IPS-18a (cell line): ENCODE results near the gene ADGRG3.

ENCODE experiments used
- H3K27ac ChIP-seq: one replicate; pipeline ENCODE4 v1.5.1; 2013; ENCODE audit warnings: low read length
- H3K27me3 ChIP-seq: one replicate; pipeline ENCODE4 v1.6.1; 2013; ENCODE audit warnings: mild to moderate bottlenecking, low read length; ENCODE audit not compliant: control insufficient read depth, insufficient read depth
- H3K36me3 ChIP-seq: one replicate; pipeline ENCODE4 v1.6.1; 2013; ENCODE audit warnings: low read depth, low read length; ENCODE audit not compliant: control insufficient read depth
- H3K4me1 ChIP-seq: one replicate; pipeline ENCODE4 v1.6.1; 2013; ENCODE audit warnings: low read depth, low read length; ENCODE audit not compliant: control insufficient read depth
- H3K4me3 ChIP-seq: one replicate; pipeline ENCODE4 v1.5.1; 2013; ENCODE audit warnings: low read length
- H3K9ac ChIP-seq: one replicate; pipeline ENCODE4 v1.6.1; 2013; ENCODE audit warnings: mild to moderate bottlenecking, low read length, moderate library complexity
- H3K9me3 ChIP-seq: one replicate; pipeline ENCODE4 v1.6.1; 2013; ENCODE audit warnings: low read depth, low read length; ENCODE audit not compliant: control insufficient read depth

Gene ADGRG3

DNA sequence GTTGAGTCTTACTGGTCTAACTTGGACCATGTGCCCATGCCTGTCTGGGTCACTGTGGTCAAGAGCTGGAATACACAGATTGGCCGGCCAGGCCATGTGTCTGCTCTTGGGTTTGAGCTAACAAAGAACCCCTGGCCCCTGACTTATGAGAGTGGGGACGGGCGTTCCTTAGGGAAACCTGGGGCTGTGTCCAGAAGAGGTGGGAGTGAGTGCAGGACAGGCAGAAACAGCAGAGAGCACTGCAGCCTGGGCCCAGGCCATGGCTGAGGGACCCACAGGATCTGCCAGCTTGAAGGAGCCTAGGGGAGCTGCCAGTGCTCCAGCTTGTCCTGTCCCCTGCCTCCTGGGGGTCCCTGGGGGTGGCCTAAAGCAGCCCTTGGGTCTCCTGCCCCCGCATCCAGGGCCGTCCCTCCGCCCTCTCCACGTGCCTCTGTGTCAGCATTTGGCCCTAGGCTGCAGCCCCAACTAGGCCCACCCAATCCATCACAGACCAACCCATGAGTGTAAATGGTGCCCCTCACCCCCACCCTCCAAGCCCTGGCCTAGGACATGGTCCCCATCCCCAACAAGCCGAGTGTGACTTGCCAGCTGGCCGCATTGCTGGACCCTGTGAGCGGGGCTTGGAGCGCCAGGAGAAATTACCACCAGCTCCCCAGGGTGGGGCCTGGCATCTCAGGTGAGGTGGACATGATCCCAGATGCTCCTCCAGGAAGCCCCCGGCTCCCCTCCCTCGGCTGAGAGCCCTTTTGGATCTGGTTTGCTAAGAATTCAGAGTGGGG, 14.0 kb downstream of the ADGRG3 start:
- H3K27ac ChIP-seq: no peak overlapping the region
- no peaks in the 10 kb centered on the region for H3K27me3 ChIP-seq
- H3K4me3 ChIP-seq: no peak overlapping the region
- no peaks in the 10 kb centered on the region for H3K36me3 ChIP-seq
- H3K9me3 ChIP-seq: no peaks in the 10 kb centered on the region
- H3K4me1 ChIP-seq: no peaks in the 10 kb centered on the region
- H3K9ac ChIP-seq: no peak overlapping the region

- no peak overlapping the region for H3K27ac ChIP-seq
- no peak overlapping the region for H3K4me3 ChIP-seq
- no peaks in the 10 kb centered on the region for H3K4me1 ChIP-seq
- no peaks in the 10 kb centered on the region for H3K36me3 ChIP-seq
- no peaks in the 10 kb centered on the region for H3K9me3 ChIP-seq
- no peaks in the 10 kb centered on the region for H3K27me3 ChIP-seq
- no peak overlapping the region for H3K9ac ChIP-seq
Observed at GRCh38 chr16:57682809-57683635, 14.9 kb downstream of the ADGRG3 start.

- Histone ChIP-seq H3K9ac (no peak overlapping the region), H3K4me3 (no peak overlapping the region), H3K36me3 (no peaks in the 10 kb centered on the region), H3K27me3 (no peaks in the 10 kb centered on the region), H3K4me1 (no peaks in the 10 kb centered on the region), H3K9me3 (no peaks in the 10 kb centered on the region), H3K27ac (no peak overlapping the region)
Observed at GRCh38 chr16:57683636-57684545, 15.8 kb downstream of the ADGRG3 start.

DNA sequence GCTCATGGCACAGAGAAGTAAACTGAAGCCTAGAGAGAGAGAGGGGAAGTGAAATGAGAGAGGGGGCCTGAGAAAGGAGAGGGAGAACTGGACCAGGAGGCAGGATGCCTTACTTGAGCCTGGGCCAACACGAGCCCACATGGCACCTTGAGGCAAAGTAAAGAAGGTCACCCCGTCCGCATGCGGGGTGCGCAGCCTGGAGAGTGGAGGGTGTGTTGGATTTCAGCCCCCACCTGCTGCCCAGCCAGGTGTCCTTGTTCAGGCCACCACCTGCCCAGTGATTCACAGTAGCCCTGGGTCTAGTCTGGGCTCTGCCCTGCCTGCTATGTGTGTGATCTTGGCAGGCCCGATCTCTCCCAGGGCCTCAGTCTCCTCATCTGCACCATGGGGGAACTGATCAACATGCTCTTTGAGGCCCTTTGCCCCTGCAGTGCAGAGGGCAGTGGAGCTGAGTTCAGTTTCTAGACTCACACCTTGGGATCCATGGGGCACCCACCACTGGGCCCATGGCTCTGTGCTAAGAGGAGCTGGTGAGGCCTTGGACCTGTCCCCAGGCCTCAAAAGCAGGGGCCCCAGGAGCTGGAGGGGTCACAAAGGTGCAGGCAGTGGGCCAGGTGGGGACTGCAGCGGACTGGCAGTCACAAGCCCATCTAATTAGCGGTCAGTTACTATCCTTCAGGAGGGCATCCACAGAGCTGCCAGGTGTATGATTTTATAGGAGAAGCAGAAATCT, 16.7 kb downstream of the ADGRG3 start:
- Histone ChIP-seq H3K9ac (no peak overlapping the region), H3K9me3 (no peaks in the 10 kb centered on the region), H3K4me1 (no peaks in the 10 kb centered on the region), H3K36me3 (no peaks in the 10 kb centered on the region), H3K27me3 (no peaks in the 10 kb centered on the region), H3K4me3 (no peak overlapping the region), H3K27ac (no peak overlapping the region)

DNA sequence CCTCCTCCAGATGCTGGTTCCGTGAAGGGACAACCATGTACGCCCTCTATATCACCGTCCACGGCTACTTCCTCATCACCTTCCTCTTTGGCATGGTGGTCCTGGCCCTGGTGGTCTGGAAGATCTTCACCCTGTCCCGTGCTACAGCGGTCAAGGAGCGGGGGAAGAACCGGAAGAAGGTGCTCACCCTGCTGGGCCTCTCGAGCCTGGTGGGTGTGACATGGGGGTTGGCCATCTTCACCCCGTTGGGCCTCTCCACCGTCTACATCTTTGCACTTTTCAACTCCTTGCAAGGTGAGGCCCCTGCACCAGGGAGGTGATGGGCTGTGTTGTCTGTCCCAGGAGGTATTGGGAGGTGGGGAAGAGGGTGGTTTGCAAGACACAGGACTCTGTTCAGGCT, 17.5 kb downstream of the ADGRG3 start:
- H3K4me1 ChIP-seq: no peaks in the 10 kb centered on the region
- no peak overlapping the region for H3K9ac ChIP-seq
- no peak overlapping the region for H3K27ac ChIP-seq
- H3K27me3 ChIP-seq: no peaks in the 10 kb centered on the region
- no peak overlapping the region for H3K4me3 ChIP-seq
- no peaks in the 10 kb centered on the region for H3K36me3 ChIP-seq
- no peaks in the 10 kb centered on the region for H3K9me3 ChIP-seq

DNA sequence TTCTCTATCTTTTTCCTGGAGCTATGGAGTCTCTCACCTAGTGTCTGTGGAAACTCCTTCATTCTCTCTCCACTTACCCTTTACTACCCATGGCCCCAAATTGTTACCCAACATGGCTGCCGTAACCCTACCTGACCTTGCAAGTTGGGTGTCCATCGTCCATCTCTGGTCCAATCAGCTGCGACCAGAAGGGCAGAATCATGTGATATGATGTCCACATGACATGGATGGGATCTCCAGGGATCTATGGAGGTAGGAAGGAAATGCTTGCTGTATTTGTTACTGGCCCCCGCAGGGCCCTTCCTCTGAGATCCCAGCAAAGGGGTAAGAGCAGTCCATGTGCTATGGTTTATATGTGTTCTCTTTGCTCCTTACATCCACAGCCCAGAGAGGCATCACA, 18.5 kb downstream of the ADGRG3 start:
- no peaks in the 10 kb centered on the region for H3K9me3 ChIP-seq
- H3K27me3 ChIP-seq: no peaks in the 10 kb centered on the region
- H3K36me3 ChIP-seq: no peaks in the 10 kb centered on the region
- no peak overlapping the region for H3K27ac ChIP-seq
- no peak overlapping the region for H3K4me3 ChIP-seq
- no peak overlapping the region for H3K9ac ChIP-seq
- H3K4me1 ChIP-seq: no peaks in the 10 kb centered on the region

GRCh38 chr16:57687363-57687929, 19.3 kb downstream of the ADGRG3 start:
- no peak overlapping the region for H3K27ac ChIP-seq
- no peaks in the 10 kb centered on the region for H3K4me1 ChIP-seq
- H3K9me3 ChIP-seq: no peaks in the 10 kb centered on the region
- no peak overlapping the region for H3K4me3 ChIP-seq
- H3K9ac ChIP-seq: no peak overlapping the region
- H3K36me3 ChIP-seq: no peaks in the 10 kb centered on the region
- H3K27me3 ChIP-seq: no peaks in the 10 kb centered on the region

DNA sequence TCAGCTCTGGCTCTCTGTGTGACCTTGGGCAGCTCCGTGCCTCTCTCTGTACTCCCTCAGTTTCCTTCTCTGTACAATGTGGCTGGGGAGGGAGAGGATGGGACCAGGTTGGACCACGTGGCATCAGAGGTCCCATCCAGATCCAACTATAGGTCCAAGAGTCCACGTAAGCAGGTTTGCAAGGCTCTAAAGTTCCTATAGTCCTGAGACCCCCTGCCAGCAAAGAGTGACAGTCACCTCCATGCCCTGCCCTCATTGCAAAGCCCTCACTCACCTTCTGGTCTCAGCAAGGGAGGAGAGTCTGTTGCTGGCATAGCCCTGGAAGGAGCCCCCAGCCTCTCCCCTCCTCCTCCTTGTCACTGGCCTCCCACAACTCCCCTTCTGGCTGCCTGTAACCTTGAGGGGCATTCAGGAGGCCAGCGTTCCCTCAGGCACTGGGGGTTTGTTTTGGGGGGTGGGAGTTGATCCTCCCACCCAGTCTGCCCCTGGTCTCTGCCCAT, 20.4 kb downstream of the ADGRG3 start:
- H3K4me1 ChIP-seq: no peaks in the 10 kb centered on the region
- H3K4me3 ChIP-seq: no peak overlapping the region
- H3K9me3 ChIP-seq: no peaks in the 10 kb centered on the region
- H3K27me3 ChIP-seq: no peaks in the 10 kb centered on the region
- no peak overlapping the region for H3K27ac ChIP-seq
- no peak overlapping the region for H3K9ac ChIP-seq
- H3K36me3 ChIP-seq: no peaks in the 10 kb centered on the region

GRCh38 chr16:57688987-57689761, 21.1 kb downstream of the ADGRG3 start:
- no peaks in the 10 kb centered on the region for H3K36me3 ChIP-seq
- no peaks in the 10 kb centered on the region for H3K27me3 ChIP-seq
- H3K9me3 ChIP-seq: no peaks in the 10 kb centered on the region
- H3K4me3 ChIP-seq: no peak overlapping the region
- H3K9ac ChIP-seq: no peak overlapping the region
- H3K4me1 ChIP-seq: no peaks in the 10 kb centered on the region
- no peak overlapping the region for H3K27ac ChIP-seq
